GM10266 (cell line): ENCODE data around the gene RADIL.
"Not testable (repeated sequence)": the region's sequence is repeated elsewhere in the genome, so short reads cannot be mapped to it uniquely, and the experiment has no call there.

Source experiments
- DNase-seq: peaks from one replicate; pipeline ENCODE4 v3.0.0; 2012; ENCODE audit errors: extremely low spot score
- CTCF ChIP-seq: IDR thresholded peaks from 2 replicates; pipeline ENCODE4 v1.5.1; 2012; ENCODE audit warnings: mild to moderate bottlenecking, low read depth; ENCODE audit not compliant: control insufficient read depth, insufficient read depth; ENCODE audit errors: missing control alignments

Gene RADIL

GRCh38 chr7:4911111-4911828 lies 27.8 kb upstream of the RADIL start:
- TF ChIP-seq CTCF, result no peak
- no peak for DNase-seq

GRCh38 chr7:4906682-4907081 lies 23.2 kb upstream of the RADIL start:
- TF ChIP-seq CTCF, result no peak
- no peak for DNase-seq

- DNase-seq, result no peak
- no peak for TF ChIP-seq CTCF
Observed at GRCh38 chr7:4905171-4905570, 21.7 kb upstream of the RADIL start.

GRCh38 chr7:4904346-4904745 lies 20.8 kb upstream of the RADIL start:
- no peak for TF ChIP-seq CTCF

GRCh38 chr7:4895766-4896165 lies 12.2 kb upstream of the RADIL start:
- no peak for TF ChIP-seq CTCF
- no peak for DNase-seq

More at GRCh38 chr7:4904346-4904745, 20.8 kb upstream of the RADIL start:
- DNase-seq, result no peak

GRCh38 chr7:4894482-4894881 lies 11.0 kb upstream of the RADIL start:
- DNase-seq, result no peak
- no peak for TF ChIP-seq CTCF

GRCh38 chr7:4893929-4894475 lies 10.5 kb upstream of the RADIL start:
- DNase-seq, result no peak
- no peak for TF ChIP-seq CTCF

- DNase-seq, result not testable (repeated sequence)
Observed at GRCh38 chr7:4893188-4893587, 9.7 kb upstream of the RADIL start.

GRCh38 chr7:4891522-4891921 lies 8.0 kb upstream of the RADIL start:
- not testable (repeated sequence) for DNase-seq
